HepG2 (cell line): Measurements from ENCODE around the gene ZNF557. TPM values are rescaled to one million over a fixed set of nuclear protein-coding genes. Genes with fewer than 3 reads are reported as not detected.

Source experiments
- ATAC-seq: fragments of 200-7000 bp; cut with Tn5 transposase; 3 replicates; pipeline ENCODE4 v1.9.1; 2020; ENCODE audit warnings: mild to moderate bottlenecking, moderate library complexity
- BruUV-seq: library from RNA; stranded (reverse); fragments of 400-500 nt; replicated peaks from 2 replicates; lab custom pipeline; 2021; lab: Mats Ljungman, UMichigan
- CTCF ChIA-PET: fragments of 300-600 bp; formaldehyde crosslinking; extraction: SDS; loops from one replicate; lab custom pipeline; 2021; ENCODE audit warnings: low total read pairs, inconsistent platforms, low intra/inter-chr PET ratio; lab: Yijun Ruan, JAX
- POLR2A ChIA-PET: fragments of 350-600 bp; sonication (Branson Sonifier 250); formaldehyde crosslinking; loops from one replicate; lab custom pipeline; 2020; ENCODE audit warnings: antibody characterized with exemption, inconsistent platforms; lab: Yijun Ruan, JAX
- DNase-seq: peaks from one replicate; pipeline ENCODE4 v3.0.0-alpha.2; 2015; ENCODE audit warnings: low spot score
- FAIRE-seq: peaks from 3 replicates; lab custom pipeline; 2011; peaks lifted over from hg19 to GRCh38; lab: Jason Lieb, UNC
- H2AFZ ChIP-seq: one replicate; pipeline ENCODE4 v1.6.1; 2011; ENCODE audit warnings: low read length, inconsistent platforms
- H3K27ac ChIP-seq: fragments of 300-600 bp; 3 replicates; pipeline ENCODE4 v1.8.0; 2011; ENCODE audit warnings: mixed run types, mild to moderate bottlenecking, mixed read lengths, low read length, inconsistent platforms; ENCODE audit not compliant: insufficient read depth; ENCODE audit errors: extremely low read length
- H3K27me3 ChIP-seq, 2 experiments: fragments of 200-600 bp in 1 of 2; 2 replicates in 1 of 2; 3 replicates in 1 of 2; pipeline versions ENCODE4 v1.6.0 to v1.8.0; 2011; ENCODE audit warnings: low read length in 2 of 2, mild to moderate bottlenecking in 2 of 2, moderate library complexity in 2 of 2, inconsistent platforms in 1 of 2; ENCODE audit not compliant: insufficient read depth in 2 of 2, control insufficient read depth in 1 of 2
- H3K36me3 ChIP-seq, 2 experiments: fragments of 200-600 bp in 1 of 2; replicated peaks in 1 of 2; 2 replicates in 1 of 2; 3 replicates in 1 of 2; pipeline versions ENCODE4 v1.5.1 to v1.8.0; 2011; ENCODE audit warnings: low read length in 2 of 2, inconsistent platforms in 1 of 2; ENCODE audit not compliant: insufficient read depth in 2 of 2, control insufficient read depth in 1 of 2
- H3K4me1 ChIP-seq: 2 replicates; pipeline ENCODE4 v1.5.1; 2012; ENCODE audit warnings: low read length, inconsistent platforms; ENCODE audit not compliant: insufficient read depth
- H3K4me2 ChIP-seq: 2 replicates; pipeline ENCODE4 v1.6.0; 2011; ENCODE audit warnings: low read depth, low read length, inconsistent platforms
- H3K4me3 ChIP-seq, 3 experiments: fragments of 200-600 bp in 1 of 3; sonication (generic), shearing (Covaris generic) in 1 of 3; replicated peaks in 1 of 3; 2 replicates each; pipeline ENCODE4 v1.5.1; 2011 to 2016; ENCODE audit warnings: low read length in 3 of 3, inconsistent platforms in 2 of 3, low read depth in 2 of 3, mild to moderate bottlenecking in 2 of 3, control low read depth in 1 of 3, mixed read lengths in 1 of 3; ENCODE audit not compliant: insufficient read depth in 1 of 3
- H3K79me2 ChIP-seq: one replicate; pipeline ENCODE4 v1.6.1; 2011; ENCODE audit warnings: low read length, inconsistent platforms; ENCODE audit not compliant: insufficient read depth
- H3K9ac ChIP-seq: 2 replicates; pipeline ENCODE4 v1.6.0; 2011; ENCODE audit warnings: mild to moderate bottlenecking, low read depth, low read length, inconsistent platforms; ENCODE audit not compliant: insufficient read depth
- H3K9me3 ChIP-seq: 2 replicates; pipeline ENCODE4 v1.5.1; 2012; ENCODE audit warnings: mild to moderate bottlenecking, low read length
- H4K20me1 ChIP-seq: 2 replicates; pipeline ENCODE4 v1.6.0; 2011; ENCODE audit warnings: inconsistent platforms, mild to moderate bottlenecking, low read length, moderate library complexity; ENCODE audit not compliant: insufficient read depth
- CBFB ChIP-seq: sonication (generic); formaldehyde crosslinking; IDR thresholded peaks from 2 replicates; pipeline ENCODE4 v1.4.0; 2020; ENCODE audit warnings: missing genetic modification reagents
- MAFF ChIP-seq: IDR thresholded peaks from 2 replicates; pipeline ENCODE4 v1.6.1; 2011; ENCODE audit warnings: low read depth, low read length, improper control_type of control experiment
- NFE2L1 ChIP-seq: sonication (generic); formaldehyde crosslinking; IDR thresholded peaks from 2 replicates; pipeline ENCODE4 v1.4.0; 2020; ENCODE audit warnings: missing genetic modification reagents, mild to moderate bottlenecking, borderline replicate concordance
- PRPF4 ChIP-seq: fragments of 200-400 bp; formaldehyde crosslinking; IDR thresholded peaks from 2 replicates; pipeline ENCODE4 v1.6.1; 2016; ENCODE audit warnings: low read length, low read depth; ENCODE audit not compliant: poor library complexity, severe bottlenecking
- TCF12 ChIP-seq, 2 experiments: fragments of 450-650 bp in 1 of 2; sonication (generic) in 1 of 2; formaldehyde crosslinking in 1 of 2; IDR thresholded peaks; 2 replicates each; pipeline versions ENCODE4 v1.6.1 to v1.8.0; 2017 to 2022; ENCODE audit warnings: antibody characterized with exemption in 1 of 2, mild to moderate bottlenecking in 1 of 2, missing genetic modification reagents in 1 of 2, moderate library complexity in 1 of 2
- TRIM24 ChIP-seq: sonication (generic); formaldehyde crosslinking; IDR thresholded peaks from 2 replicates; pipeline ENCODE4 v1.8.0; 2022; ENCODE audit warnings: mild to moderate bottlenecking, missing genetic modification reagents
- ZNF124 ChIP-seq: sonication (generic); formaldehyde crosslinking; IDR thresholded peaks from 2 replicates; pipeline ENCODE4 v1.4.0; 2020; ENCODE audit warnings: missing genetic modification reagents
- ZNF749 ChIP-seq: sonication (generic); formaldehyde crosslinking; IDR thresholded peaks from 2 replicates; pipeline ENCODE4 v1.8.0; 2022; ENCODE audit warnings: mild to moderate bottlenecking, missing genetic modification reagents, moderate library complexity, borderline replicate concordance
- WGBS: methylation state at CpG from one replicate; pipeline ENCODE4 v1.1.6; 2017; ENCODE audit warnings: low lambda C conversion rate; 5-methylcytosine and 5-hydroxymethylcytosine counted together
- in situ Hi-C: cut with HindIII; loops from 2 replicates; pipeline ENCODE4 v1.10.0; 2017; ENCODE audit warnings: low pct_unique_long_range_greater_than_20kb; ENCODE audit not compliant: extremely low pct_ligation_motif_present
- intact Hi-C: fragments of 100-400 bp; cut with micrococcal nuclease; formaldehyde crosslinking; loops from one replicate; pipeline ENCODE4 v1.10.0; 2022; ENCODE audit not compliant: unreplicated experiment
- polyA plus RNA-seq, 8 experiments: library from polyadenylated mRNA; depleted of rRNA in 3 of 8; stranded (reverse) in 7 of 8; unstranded in 1 of 8; fragments of >200 nt; fragmentation: Illumina TruSeq in 4 of 8; extraction: Trizol in 4 of 8; gene quantifications; 2 replicates each; pipeline versions ENCODE4 v1.2.1 to v1.2.3, GENCODE V29; 2011 to 2016; ENCODE audit warnings: low read depth in 4 of 8, missing spikeins in 1 of 8, mixed read lengths in 1 of 8; ENCODE audit not compliant: insufficient read depth in 1 of 8
- total RNA-seq, 5 experiments: library from RNA; depleted of rRNA; stranded (reverse); fragments of >200 nt; fragmentation: Illumina TruSeq; extraction: Trizol; gene quantifications; 2 replicates each; pipeline ENCODE4 v1.2.3, GENCODE V29; 2016; ENCODE audit warnings: low read depth in 1 of 5
- TF ChIP-seq, protein P1 (sequence below): sonication (generic); formaldehyde crosslinking; IDR thresholded peaks from 2 replicates; pipeline ENCODE4 v1.4.0; 2020; ENCODE audit warnings: missing genetic modification reagents, mild to moderate bottlenecking, borderline replicate concordance

Gene ZNF557
- total and polyA plus RNA-seq, 2 of the 13 experiments (the other 11 are each of a cell fraction or from before 2014, with no cell fraction given), result 2.1 to 7.8 TPM

DNA sequence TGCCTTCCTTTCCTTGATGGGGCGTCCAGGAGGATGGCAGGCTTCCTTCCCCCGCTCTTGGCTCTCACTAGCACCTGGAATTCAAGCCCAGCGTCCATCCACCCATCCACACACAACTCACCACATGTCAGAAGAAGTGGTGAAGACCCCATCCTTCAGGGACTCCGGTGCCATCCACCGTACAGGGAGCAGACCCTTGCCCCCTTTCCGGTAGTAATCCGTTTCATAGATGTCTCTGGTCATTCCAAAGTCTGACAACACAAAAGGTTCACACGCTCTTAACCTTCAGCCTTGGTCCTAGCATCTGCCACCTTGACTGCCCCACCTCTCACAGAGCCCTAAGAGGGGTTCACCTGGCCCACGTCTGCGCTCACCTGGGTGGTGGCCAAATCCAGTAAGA lies 51.0 kb downstream of the ZNF557 start (continued):
- TF ChIP-seq, protein P1, sequence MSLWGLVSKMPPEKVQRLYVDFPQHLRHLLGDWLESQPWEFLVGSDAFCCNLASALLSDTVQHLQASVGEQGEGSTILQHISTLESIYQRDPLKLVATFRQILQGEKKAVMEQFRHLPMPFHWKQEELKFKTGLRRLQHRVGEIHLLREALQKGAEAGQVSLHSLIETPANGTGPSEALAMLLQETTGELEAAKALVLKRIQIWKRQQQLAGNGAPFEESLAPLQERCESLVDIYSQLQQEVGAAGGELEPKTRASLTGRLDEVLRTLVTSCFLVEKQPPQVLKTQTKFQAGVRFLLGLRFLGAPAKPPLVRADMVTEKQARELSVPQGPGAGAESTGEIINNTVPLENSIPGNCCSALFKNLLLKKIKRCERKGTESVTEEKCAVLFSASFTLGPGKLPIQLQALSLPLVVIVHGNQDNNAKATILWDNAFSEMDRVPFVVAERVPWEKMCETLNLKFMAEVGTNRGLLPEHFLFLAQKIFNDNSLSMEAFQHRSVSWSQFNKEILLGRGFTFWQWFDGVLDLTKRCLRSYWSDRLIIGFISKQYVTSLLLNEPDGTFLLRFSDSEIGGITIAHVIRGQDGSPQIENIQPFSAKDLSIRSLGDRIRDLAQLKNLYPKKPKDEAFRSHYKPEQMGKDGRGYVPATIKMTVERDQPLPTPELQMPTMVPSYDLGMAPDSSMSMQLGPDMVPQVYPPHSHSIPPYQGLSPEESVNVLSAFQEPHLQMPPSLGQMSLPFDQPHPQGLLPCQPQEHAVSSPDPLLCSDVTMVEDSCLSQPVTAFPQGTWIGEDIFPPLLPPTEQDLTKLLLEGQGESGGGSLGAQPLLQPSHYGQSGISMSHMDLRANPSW (CRISPR knock-in tag), result no peak
- TF ChIP-seq PRPF4 (no peak), ZNF124 (CRISPR knock-in tag) (no peak), CBFB (CRISPR knock-in tag) (no peak), TRIM24 (CRISPR knock-in tag) (no peak), NFE2L1 (no peak), TCF12 (IDR thresholded peaks at IDR 0.05) (no peak), TCF12 (CRISPR knock-in tag; IDR thresholded peaks at IDR 0.05) (no peak)

DNA sequence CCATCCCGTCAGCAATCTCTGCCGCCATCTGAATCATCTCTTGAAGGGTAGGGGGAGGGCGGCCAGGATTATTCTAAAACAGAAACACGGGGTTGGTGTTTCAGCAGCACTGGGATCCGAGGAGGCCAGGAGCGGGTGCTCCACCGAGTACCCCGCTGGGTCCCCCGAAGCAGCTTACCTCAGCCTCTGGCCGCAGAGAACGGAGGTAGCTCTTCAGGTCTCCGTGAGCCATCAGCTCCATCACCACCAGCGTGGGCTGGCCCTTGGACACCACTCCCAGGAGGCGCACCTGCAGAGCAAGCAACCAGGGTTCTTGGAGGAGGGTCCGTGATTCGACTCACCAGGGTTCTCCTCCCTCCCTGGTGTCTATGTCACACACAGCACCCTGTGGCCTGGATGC lies 53.2 kb downstream of the ZNF557 start:
- Histone ChIP-seq H3K27ac (no peak overlapping the region), H3K4me2 (no peak overlapping the region), H3K79me2 (no peaks in the 10 kb centered on the region), H3K4me1 (no peaks in the 10 kb centered on the region), H3K27me3 (no peaks in the 10 kb centered on the region), H3K9me3 (peaks cover 17% of the 10 kb centered on the region; the same call in 1 of the 2 replicates), H3K4me3 (no peak overlapping the region), H3K36me3 (peaks cover 38 to 62% of the 10 kb centered on the region in 2 experiments), H4K20me1 (no peaks in the 10 kb centered on the region), H3K9ac (no peak overlapping the region), H2AFZ (no peak overlapping the region)
- CTCF ChIA-PET, result no interaction called here
- intact Hi-C loops, result no loop called here
- DNase-seq, result no peak
- no peak for TF ChIP-seq MAFF
- TF ChIP-seq ZNF749, result no peak
- in situ Hi-C loops, result no loop called here
- 100% methylated on average over 5 of the region's 16 CpGs for WGBS
- POLR2A ChIA-PET, result no interaction called here
- no TSS peak for BruUV-seq
- FAIRE-seq, result no peak
- ATAC-seq, result no peak
